Fibroblast of the conjunctiva (primary cell): ENCODE data around the gene GPR157.
"Not testable (repeated sequence)": the region's sequence is repeated elsewhere in the genome, so short reads cannot be mapped to it uniquely, and the experiment has no call there.

Source experiments
- DNase-seq: peaks from one replicate; pipeline ENCODE4 v3.0.0-alpha.2; 2010; ENCODE audit warnings: low read depth

The GPR157 gene

GRCh38 chr1:9128520-9129265 lies at the start of gene GPR157:
Gene GPR157 (minus strand): TSS chr1:9129102. CDS start chr1:9129027, 75 bp downstream.
- DNase-seq, result peak; percentile 69

GRCh38 chr1:9174762-9175161 lies 45.9 kb upstream of the GPR157 start:
- no peak for DNase-seq

- no peak for DNase-seq
Measured at GRCh38 chr1:9174243-9174642, 45.3 kb upstream of the GPR157 start.

- DNase-seq, result no peak
Measured at GRCh38 chr1:9169601-9170137, 40.8 kb upstream of the GPR157 start.

- no peak for DNase-seq
Measured at GRCh38 chr1:9167638-9168037, 38.7 kb upstream of the GPR157 start.

- DNase-seq, result no peak
Measured at GRCh38 chr1:9166289-9167235, 37.7 kb upstream of the GPR157 start.

GRCh38 chr1:9165396-9165795 lies 36.5 kb upstream of the GPR157 start:
- no peak for DNase-seq

GRCh38 chr1:9164919-9165318 lies 36.0 kb upstream of the GPR157 start:
- DNase-seq, result no peak

- no peak for DNase-seq
Measured at GRCh38 chr1:9164532-9164900, 35.6 kb upstream of the GPR157 start.

- DNase-seq, result no peak
Measured at GRCh38 chr1:9161963-9162362, 33.1 kb upstream of the GPR157 start.

GRCh38 chr1:9161342-9161741 lies 32.4 kb upstream of the GPR157 start:
- no peak for DNase-seq

- DNase-seq, result no peak
Measured at GRCh38 chr1:9160079-9160717, 31.3 kb upstream of the GPR157 start.

- DNase-seq, result no peak
Measured at GRCh38 chr1:9155879-9156278, 27.0 kb upstream of the GPR157 start.

- not testable (repeated sequence) for DNase-seq
Measured at GRCh38 chr1:9155405-9155804, 26.5 kb upstream of the GPR157 start.

- no peak for DNase-seq
Measured at GRCh38 chr1:9153152-9153551, 24.2 kb upstream of the GPR157 start.

- no peak for DNase-seq
Measured at GRCh38 chr1:9152535-9152934, 23.6 kb upstream of the GPR157 start.

- DNase-seq, result peak; percentile 86
Measured at GRCh38 chr1:9151328-9151860, 22.5 kb upstream of the GPR157 start.

- no peak for DNase-seq
Measured at GRCh38 chr1:9150582-9151327, 21.9 kb upstream of the GPR157 start.

GRCh38 chr1:9149837-9150581 lies 21.1 kb upstream of the GPR157 start:
- DNase-seq, result no peak

- DNase-seq, result no peak
Measured at GRCh38 chr1:9149151-9149550, 20.2 kb upstream of the GPR157 start.

- no peak for DNase-seq
Measured at GRCh38 chr1:9146156-9146555, 17.3 kb upstream of the GPR157 start.
